MCF 10A (cell line): Measurements from ENCODE around the gene HLA-DMB. TPM values are rescaled to one million over a fixed set of nuclear protein-coding genes. Genes with fewer than 3 reads are reported as not detected.

Experiments
- BruUV-seq: library from RNA; stranded (reverse); fragments of 400-500 nt; replicated peaks from 2 replicates; lab custom pipeline; 2021; lab: Mats Ljungman, UMichigan
- CTCF ChIA-PET: fragments of 300-600 bp; sonication (Branson Sonifier 250); formaldehyde crosslinking; extraction: SDS; loops from one replicate; lab custom pipeline; 2021; ENCODE audit warnings: antibody characterized with exemption, inconsistent platforms; lab: Yijun Ruan, JAX
- POLR2A ChIA-PET: fragments of 300-600, 350-650 bp; sonication (Branson Sonifier 250); formaldehyde crosslinking; extraction: SDS; loops from one replicate; lab custom pipeline; 2020; ENCODE audit warnings: antibody characterized with exemption, inconsistent platforms; lab: Yijun Ruan, JAX
- DNase-seq: peaks from one replicate; pipeline ENCODE4 v3.0.0-alpha.2; 2018; ENCODE audit not compliant: unreplicated experiment
- H3K27ac Mint-ChIP-seq: one replicate; pipeline ENCODE4 v1.8.0; 2022; ENCODE audit warnings: mild to moderate bottlenecking, low read depth, mixed read lengths; ENCODE audit not compliant: unreplicated experiment
- H3K27me3 Mint-ChIP-seq: one replicate; pipeline ENCODE4 v1.8.0; 2022; ENCODE audit warnings: mixed read lengths; ENCODE audit not compliant: insufficient read depth, unreplicated experiment
- H3K36me3 Mint-ChIP-seq: one replicate; pipeline ENCODE4 v1.8.0; 2022; ENCODE audit warnings: mild to moderate bottlenecking, moderate library complexity, mixed read lengths; ENCODE audit not compliant: insufficient read depth, unreplicated experiment
- H3K4me1 Mint-ChIP-seq: one replicate; pipeline ENCODE4 v1.8.0; 2022; ENCODE audit warnings: mixed read lengths; ENCODE audit not compliant: insufficient read depth, unreplicated experiment
- H3K4me3 Mint-ChIP-seq: one replicate; pipeline ENCODE4 v1.8.0; 2022; ENCODE audit warnings: mild to moderate bottlenecking, moderate library complexity, mixed read lengths; ENCODE audit not compliant: unreplicated experiment
- H3K9me3 Mint-ChIP-seq: one replicate; pipeline ENCODE4 v1.8.0; 2022; ENCODE audit warnings: mixed read lengths; ENCODE audit not compliant: unreplicated experiment
- intact Hi-C: fragments of 100-400 bp; cut with micrococcal nuclease; formaldehyde crosslinking; loops from 2 replicates; pipeline ENCODE4 v1.14.1; 2022
- total RNA-seq: library from RNA; stranded (reverse); gene quantifications from 2 replicates; pipeline ENCODE4 v1.2.3, GENCODE V29; 2022
- TF ChIP-seq, protein P1 (sequence below): fragments of 200-600 bp; IDR thresholded peaks from one replicate; pipeline ENCODE4 v1.8.0; 2022; ENCODE audit warnings: antibody characterized with exemption, mild to moderate bottlenecking; ENCODE audit not compliant: unreplicated experiment

The HLA-DMB gene
- total RNA-seq, 1 experiment from 2014 or later: not detected

DNA sequence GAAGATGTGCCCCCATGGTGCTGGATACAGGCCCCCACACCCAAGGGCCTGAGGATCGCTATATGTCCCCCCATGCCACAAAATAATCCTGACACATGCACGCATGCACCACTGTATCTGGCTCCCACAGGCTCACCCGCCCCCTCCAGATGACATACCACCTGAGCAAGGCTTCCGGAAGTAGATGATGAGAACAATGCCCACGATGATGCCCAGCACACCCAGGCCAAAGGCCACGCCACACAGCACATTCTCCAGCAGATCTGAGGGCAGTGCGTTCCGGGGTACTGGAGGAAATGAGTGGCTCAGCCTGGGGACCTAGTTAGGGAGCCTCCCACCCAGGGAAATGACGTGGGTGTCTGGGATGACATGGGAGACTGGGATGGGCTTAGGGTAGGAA is 8.3 kb upstream of the HLA-DMB start:
- Mint-ChIP-seq H3K36me3 (no peaks in the 10 kb centered on the region), H3K4me3 (no peak overlapping the region), H3K27me3 (no peaks in the 10 kb centered on the region), H3K4me1 (peaks cover 5% of the 10 kb centered on the region), H3K27ac (no peak overlapping the region), H3K9me3 (no peaks in the 10 kb centered on the region)
- ChIA-PET CTCF (interaction anchor here (1.3 to 2.6 kb wide), 4 partner anchors 15 to 51 kb away, joined by 4 to 20 read pairs (median 6); no protein-coding TSS in a partner anchor), POLR2A (interaction anchor here (2.9 kb wide), 1 partner anchor 19 kb away, joined by 15 read pairs; the partner anchor contains the start of gene BRD2)
- TF ChIP-seq, protein P1, sequence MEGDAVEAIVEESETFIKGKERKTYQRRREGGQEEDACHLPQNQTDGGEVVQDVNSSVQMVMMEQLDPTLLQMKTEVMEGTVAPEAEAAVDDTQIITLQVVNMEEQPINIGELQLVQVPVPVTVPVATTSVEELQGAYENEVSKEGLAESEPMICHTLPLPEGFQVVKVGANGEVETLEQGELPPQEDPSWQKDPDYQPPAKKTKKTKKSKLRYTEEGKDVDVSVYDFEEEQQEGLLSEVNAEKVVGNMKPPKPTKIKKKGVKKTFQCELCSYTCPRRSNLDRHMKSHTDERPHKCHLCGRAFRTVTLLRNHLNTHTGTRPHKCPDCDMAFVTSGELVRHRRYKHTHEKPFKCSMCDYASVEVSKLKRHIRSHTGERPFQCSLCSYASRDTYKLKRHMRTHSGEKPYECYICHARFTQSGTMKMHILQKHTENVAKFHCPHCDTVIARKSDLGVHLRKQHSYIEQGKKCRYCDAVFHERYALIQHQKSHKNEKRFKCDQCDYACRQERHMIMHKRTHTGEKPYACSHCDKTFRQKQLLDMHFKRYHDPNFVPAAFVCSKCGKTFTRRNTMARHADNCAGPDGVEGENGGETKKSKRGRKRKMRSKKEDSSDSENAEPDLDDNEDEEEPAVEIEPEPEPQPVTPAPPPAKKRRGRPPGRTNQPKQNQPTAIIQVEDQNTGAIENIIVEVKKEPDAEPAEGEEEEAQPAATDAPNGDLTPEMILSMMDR: no peak
- BruUV-seq: no TSS peak
- DNase-seq: no peak
- intact Hi-C loops: no loop called here

GRCh38 chr6:32947552-32948465 is 7.0 kb upstream of the HLA-DMB start:
- Mint-ChIP-seq H3K4me1 (peaks cover 5% of the 10 kb centered on the region), H3K36me3 (no peaks in the 10 kb centered on the region), H3K4me3 (no peak overlapping the region), H3K9me3 (no peaks in the 10 kb centered on the region), H3K27me3 (peaks cover 3% of the 10 kb centered on the region), H3K27ac (no peak overlapping the region)
- no TSS peak for BruUV-seq
- TF ChIP-seq, protein P1: peak; percentile 75
- peak; percentile 69 for DNase-seq
- intact Hi-C loops: loop anchor here (1.0 kb wide), 1 partner anchor 63 kb away; no protein-coding TSS in a partner anchor
- CTCF ChIA-PET: interaction anchor here (0.6 to 2.3 kb wide), 25 partner anchors 9 to 1516 kb away, joined by 3 to 29 read pairs (median 4); partner anchors contain the start of gene TAP2
- POLR2A ChIA-PET: interaction anchor here (0.8 to 1.7 kb wide), 7 partner anchors 9 to 54 kb away, joined by 3 to 6 read pairs (median 4); no protein-coding TSS in a partner anchor

DNA sequence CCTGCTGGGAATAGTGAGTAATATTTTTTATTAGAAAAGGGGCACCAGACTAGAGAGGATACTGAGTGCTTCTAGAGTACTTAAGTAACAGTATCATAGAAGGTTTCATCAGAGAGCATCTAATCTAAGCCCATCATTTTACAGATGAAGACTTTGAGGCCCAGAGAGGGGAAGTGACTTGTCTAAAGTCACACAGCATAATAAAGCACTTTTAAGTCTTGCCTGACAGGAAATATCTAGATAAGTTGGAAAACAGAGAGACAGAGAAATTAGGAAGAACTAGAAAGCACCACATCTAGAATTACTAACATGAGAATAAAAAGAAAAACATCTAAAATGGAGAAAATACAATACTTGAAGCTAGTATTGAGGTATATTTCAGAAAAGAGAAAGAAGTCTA is 6.1 kb upstream of the HLA-DMB start:
- H3K27ac Mint-ChIP-seq: no peak overlapping the region
- H3K4me1 Mint-ChIP-seq: peaks cover 5% of the 10 kb centered on the region
- intact Hi-C loops: no loop called here
- no peaks in the 10 kb centered on the region for H3K9me3 Mint-ChIP-seq
- peaks cover 12% of the 10 kb centered on the region for H3K27me3 Mint-ChIP-seq
- BruUV-seq: no TSS peak
- DNase-seq: no peak
- H3K36me3 Mint-ChIP-seq: no peaks in the 10 kb centered on the region
- TF ChIP-seq, protein P1: no peak
- H3K4me3 Mint-ChIP-seq: no peak overlapping the region
- POLR2A ChIA-PET: interaction anchor here (0.8 to 1.7 kb wide), 5 partner anchors 8 to 53 kb away, joined by 3 to 6 read pairs (median 4); no protein-coding TSS in a partner anchor
- CTCF ChIA-PET: interaction anchor here (0.6 to 2.3 kb wide), 13 partner anchors 10 to 121 kb away, joined by 3 to 29 read pairs (median 8); partner anchors contain the start of gene TAP2

DNA sequence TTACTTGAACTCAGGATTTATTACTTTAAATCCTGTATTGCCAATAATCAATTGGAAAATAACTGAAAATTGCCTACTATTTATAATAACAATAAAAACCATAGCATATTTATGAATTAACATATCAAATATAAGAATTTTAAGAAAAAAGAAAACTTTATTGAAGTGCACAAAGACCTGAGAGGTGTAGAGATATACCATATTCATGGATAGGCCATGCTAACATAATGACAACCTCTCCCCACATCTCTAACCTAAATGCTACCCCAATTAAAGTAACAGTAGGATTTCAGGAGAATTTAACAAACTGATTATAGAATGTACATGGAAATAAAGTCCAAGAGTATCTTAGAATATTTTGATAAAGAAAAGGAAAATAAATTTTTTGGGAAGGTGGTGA is 5.1 kb upstream of the HLA-DMB start:
- Mint-ChIP-seq H3K36me3 (no peaks in the 10 kb centered on the region), H3K4me1 (peaks cover 5% of the 10 kb centered on the region), H3K27me3 (peaks cover 22% of the 10 kb centered on the region), H3K4me3 (no peak overlapping the region), H3K27ac (no peak overlapping the region), H3K9me3 (no peaks in the 10 kb centered on the region)
- CTCF ChIA-PET: no interaction called here
- TF ChIP-seq, protein P1: no peak
- no TSS peak for BruUV-seq
- no peak for DNase-seq
- intact Hi-C loops: no loop called here
- POLR2A ChIA-PET: no interaction called here
